ENCODE measurements around the gene MS4A1.
"Not testable (repeated sequence)": the region's sequence is repeated elsewhere in the genome, so short reads cannot be mapped to it uniquely, and the experiment has no call there.

Gene MS4A1

GRCh38 chr11:60455531-60456042, at the start of gene MS4A1:
MS4A1 (plus strand) TSS chr11:60455847; CDS start chr11:60462375, 6,528 bp downstream.
- no peak for DNase-seq

DNA sequence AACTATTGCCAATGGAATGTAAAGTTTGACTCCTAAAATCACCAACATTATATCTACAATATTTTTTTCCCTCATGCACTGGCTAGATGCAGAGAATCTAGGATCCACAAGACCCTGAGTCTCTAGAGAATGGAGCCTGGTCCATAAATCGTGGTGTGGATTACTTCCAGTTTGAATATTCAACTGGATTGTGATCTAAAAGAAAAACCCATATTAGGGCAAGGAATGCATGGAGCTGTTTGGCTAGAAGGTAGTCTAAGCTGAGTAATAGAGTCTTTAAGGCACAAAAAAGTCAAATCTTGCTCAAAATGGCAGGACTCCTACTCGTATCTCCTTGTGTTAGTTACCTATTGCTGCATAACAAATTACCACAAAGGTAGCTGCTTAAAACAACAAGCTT, 35.6 kb upstream of the MS4A1 start:
- DNase-seq = no peak

- DNase-seq = no peak
These were observed 33.0 kb upstream of the MS4A1 start for GRCh38 chr11:60422609-60423008.

GRCh38 chr11:60428517-60428916, 27.1 kb upstream of the MS4A1 start:
- DNase-seq = no peak

- DNase-seq = no peak
These were observed 26.4 kb upstream of the MS4A1 start, which contains the start of gene MS4A5 for GRCh38 chr11:60429272-60429671. MS4A5 (plus strand) TSS chr11:60429572; CDS start chr11:60429675, 103 bp downstream.

- no peak for DNase-seq
These were observed 24.4 kb upstream of the MS4A1 start for GRCh38 chr11:60431251-60431650.

DNA sequence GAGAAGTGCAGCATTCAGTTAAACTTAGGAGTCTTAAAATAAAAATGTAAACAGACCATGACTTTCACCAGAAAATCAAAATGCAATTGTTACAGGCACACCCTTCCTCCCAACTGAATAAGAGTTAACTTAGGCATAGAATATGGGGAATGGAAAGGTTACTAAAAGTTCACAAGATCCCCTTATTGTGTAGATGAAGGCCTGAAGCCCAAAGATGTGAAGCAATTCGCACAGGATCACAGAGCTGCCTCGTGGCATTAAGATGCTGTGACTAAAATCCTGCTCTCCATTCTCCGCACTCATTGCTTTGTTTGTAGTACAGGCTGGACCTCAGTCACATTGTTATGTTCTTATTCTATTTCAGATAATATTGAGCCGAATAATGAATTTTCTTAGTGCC, 22.2 kb upstream of the MS4A1 start:
- no peak for DNase-seq

DNA sequence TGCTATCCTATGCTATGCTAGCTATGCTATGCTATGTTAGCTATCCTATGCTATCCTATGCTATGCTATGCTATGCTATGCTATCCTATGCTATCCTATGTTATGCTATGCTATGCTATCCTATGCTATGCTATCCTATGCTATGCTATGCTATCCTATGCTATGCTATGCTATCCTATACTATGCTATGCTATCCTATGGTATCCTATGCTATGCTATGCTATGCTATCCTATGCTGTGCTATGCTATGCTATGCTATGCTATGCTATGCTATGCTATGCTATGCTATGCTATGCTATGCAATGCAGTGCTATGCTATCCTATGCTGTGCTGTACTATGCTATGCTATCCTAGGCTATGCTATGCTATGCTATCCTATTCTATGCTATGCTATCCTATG, 8.6 kb upstream of the MS4A1 start:
- no peak for DNase-seq

- DNase-seq = no peak
These were observed 7.8 kb upstream of the MS4A1 start for GRCh38 chr11:60447846-60448245.

- not testable (repeated sequence) for DNase-seq
These were observed 4.5 kb upstream of the MS4A1 start for GRCh38 chr11:60451185-60451584.

- DNase-seq = no peak
These were observed 1.4 kb upstream of the MS4A1 start for GRCh38 chr11:60454212-60454611.

- DNase-seq = no peak
These were observed 1.9 kb downstream of the MS4A1 start for GRCh38 chr11:60457576-60457975.

- no peak for DNase-seq
These were observed 3.7 kb downstream of the MS4A1 start for GRCh38 chr11:60459345-60459744.

DNA sequence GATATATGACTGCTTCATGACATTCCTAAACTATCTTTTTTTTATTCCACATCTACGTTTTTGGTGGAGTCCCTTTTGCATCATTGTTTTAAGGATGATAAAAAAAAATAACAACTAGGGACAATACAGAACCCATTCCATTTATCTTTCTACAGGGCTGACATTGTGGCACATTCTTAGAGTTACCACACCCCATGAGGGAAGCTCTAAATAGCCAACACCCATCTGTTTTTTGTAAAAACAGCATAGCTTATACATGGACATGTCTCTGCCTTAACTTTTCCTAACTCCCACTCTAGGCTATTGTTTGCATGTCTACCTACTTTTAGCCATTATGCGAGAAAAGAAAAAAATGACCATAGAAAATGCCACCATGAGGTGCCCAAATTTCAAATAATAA, 13.2 kb downstream of the MS4A1 start:
- no peak for DNase-seq

DNA sequence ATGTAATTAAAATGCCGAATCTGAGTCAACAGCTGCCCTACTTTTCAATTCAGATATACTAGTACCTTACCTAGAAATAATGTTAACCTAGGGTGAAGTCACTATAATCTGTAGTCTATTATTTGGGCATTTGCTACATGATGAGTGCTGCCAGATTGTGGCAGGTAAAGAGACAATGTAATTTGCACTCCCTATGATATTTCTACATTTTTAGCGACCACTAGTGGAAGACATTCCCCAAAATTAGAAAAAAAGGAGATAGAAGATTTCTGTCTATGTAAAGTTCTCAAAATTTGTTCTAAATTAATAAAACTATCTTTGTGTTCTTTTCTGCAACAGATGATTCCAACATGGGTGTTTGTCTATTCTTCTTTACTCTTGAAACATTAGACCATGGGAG, 14.1 kb downstream of the MS4A1 start:
- no peak for DNase-seq

DNA sequence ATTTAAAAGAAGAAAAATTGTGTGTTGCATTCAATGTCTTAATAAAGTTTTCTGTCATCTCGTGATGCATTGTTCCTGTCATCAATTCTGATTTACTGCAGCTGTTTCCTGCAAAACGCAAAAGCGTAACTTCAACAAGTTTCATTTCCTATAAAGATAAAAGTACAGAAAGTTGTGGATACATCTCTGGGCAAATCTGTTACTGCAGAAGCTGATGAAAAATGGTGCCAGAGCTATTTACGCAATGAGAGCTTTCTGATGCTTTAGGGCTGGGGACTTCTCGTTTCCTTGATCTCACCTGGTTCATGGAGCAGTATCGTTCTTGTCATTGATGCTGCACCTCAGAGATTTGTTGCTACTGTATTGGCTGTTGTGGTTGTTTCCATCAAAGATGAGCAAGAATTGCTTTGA, 21.4 kb downstream of the MS4A1 start:
- DNase-seq = no peak

DNA sequence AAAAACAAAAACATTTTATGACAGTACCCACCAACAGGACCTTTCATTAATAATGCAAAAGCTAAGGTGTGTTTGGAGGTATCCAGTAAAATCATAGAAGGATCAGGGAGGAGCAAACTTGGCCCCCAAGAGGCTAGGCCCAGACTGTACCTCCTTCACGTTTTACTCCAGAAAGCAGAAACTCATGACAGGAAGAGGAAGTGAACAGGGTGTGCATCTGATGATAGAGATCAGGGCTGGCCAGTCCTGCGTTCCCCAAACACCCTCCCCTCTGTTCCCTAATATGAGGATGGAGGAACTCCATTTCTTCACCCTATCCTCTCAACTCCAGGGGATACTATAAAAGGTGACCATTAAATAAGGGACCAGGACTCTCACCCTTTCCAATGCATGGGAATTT, 26.7 kb downstream of the MS4A1 start:
- no peak for DNase-seq

DNA sequence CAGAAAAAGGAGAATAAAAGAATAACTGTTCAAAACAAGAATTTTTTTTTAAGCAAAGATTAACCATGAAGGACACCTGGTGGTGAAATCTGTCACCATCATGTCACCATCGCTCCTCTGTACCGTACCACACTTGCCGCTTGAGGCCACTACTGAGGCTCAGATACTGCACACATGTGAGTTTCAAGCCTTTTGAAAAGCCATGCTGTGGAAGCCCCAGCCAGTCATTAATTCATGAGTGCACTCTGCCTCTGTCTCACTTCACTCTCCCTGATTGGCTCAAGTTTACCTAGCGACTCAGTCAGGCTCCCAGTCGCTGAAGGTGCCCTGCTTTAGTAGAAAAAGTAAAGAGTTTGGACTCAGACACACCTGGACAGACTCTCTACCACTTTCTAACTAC, 30.3 kb downstream of the MS4A1 start:
- no peak for DNase-seq

DNA sequence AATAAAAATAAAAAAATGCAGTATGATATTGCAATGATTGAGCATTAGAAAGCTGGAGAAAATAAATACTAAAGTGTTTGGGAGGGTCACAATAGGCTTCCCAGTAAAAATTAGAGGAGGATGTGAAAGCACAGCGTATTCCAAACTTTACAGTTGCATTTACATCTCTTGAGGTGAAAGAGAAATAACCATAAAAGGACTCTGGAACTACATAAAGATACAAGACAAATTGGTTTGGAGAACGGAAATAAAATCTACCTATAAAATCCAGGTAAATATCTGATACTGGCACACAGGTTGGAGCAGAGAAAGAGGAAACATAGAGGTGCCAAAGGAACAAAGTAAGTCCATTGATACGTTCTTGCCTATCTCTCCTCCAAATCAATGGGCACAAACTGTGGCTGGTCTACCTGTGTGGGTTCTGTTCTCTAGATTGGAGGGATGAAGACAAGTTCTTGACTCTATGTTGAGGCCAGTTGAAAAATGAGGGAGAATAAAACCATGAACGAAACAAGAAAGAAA, 36.9 kb downstream of the MS4A1 start, which contains the start of gene MS4A12:
Gene MS4A12, plus strand, starts transcription at position 291 of the 522 bp plus-strand sequence. CDS start 4,541 bp downstream, outside the sequence.
- DNase-seq = no peak

DNA sequence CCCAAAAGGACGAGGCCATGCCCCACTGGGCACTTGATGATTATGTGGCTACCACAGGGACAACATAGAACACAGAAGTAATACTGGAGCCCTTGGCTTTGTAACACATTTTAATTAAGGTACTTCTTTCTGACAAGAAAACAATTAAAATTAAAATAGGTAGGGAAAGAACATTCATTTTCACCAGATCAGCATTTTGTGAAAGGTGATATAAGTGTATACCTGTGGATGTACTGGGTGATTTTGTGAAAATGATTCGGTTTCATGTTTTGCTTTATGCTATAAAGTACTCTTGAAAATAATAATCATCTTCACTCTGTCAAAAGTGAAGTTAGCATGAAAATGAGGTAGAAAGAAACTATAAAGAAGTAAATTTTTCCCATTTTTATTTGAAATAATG, 37.8 kb downstream of the MS4A1 start:
- DNase-seq = no peak

DNA sequence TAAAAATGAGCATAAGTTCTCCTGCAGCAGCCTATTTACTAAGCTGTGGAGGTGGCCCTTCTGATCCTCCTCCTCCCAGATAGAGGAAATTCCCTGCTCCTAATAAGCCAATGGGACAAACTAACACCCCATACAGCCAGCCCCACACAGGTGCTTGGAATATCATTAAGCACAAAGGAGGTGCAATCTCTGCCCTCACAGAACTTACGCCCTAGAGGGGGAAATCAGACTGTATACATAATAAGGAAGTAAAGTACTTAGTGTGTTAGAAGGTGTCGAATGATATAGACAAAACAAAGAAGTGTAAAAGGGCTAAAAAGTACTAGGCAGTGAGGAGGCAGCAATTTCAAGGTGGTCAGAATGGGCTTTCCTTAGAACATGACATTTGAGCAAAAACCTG, 42.8 kb downstream of the MS4A1 start:
- DNase-seq = no peak

GRCh38 chr11:60498853-60499252, 43.2 kb downstream of the MS4A1 start:
- DNase-seq = no peak

- DNase-seq = no peak
These were observed 44.7 kb downstream of the MS4A1 start for GRCh38 chr11:60500276-60500910.

GRCh38 chr11:60502221-60502775, 46.7 kb downstream of the MS4A1 start:
- no peak for DNase-seq

Measured in CD4-positive, alpha-beta T cell treated with Interleukin-6 for 4 hours (primary cell).